ENCODE measurements around the gene ZNF326. TPM values are rescaled to one million over a fixed set of nuclear protein-coding genes. Genes with fewer than 3 reads are reported as not detected.

ZNF326 gene
- total RNA-seq, 2 donors from 2014 or later, result 31.0 to 36.4 TPM

DNA sequence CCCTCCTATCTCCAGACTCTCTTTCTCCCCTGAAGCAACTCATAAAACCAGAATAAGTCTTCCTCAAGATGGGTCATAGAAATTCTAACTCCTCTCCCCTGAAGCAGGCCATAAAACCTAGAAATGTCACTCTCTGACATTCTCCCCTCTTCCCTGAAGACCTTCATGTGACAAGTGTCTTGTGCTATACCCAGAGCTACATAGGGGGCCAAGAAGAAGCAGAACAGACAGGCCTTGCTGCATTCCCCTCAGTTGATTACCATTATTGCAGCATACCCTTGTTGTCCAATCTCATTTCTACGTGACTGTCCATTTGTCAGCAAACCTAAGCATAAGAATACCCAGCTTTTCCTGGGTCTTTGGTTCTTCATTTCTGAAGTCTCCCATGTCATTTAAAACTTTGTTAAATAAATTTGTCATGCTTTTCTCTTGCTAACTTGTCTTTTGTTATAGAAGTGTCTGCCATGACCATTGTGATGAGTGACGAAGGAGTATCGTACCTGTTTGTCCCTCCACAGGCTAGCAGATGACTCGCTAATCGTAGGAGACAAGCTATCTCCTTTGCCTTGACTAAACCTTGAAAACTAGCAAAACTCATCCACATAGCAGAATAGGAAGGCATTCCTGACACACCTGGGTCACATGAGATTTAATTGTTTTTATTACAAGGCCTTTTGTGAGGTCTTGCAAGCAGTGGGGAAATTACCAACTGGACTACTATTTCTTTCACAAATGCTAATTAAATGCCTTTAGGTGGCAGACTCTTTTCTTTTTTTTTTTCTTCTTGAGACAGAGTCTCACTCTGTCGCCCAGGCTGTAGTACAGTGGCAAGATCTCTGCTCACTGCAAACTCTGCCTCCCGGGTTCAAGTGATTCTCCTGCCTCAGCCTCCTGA, 39.4 kb upstream of the ZNF326 start:
- Histone ChIP-seq H3K27me3 (ENCODE audit: control insufficient read depth, insufficient read depth, low read length, poor library complexity, severe bottlenecking) (no peaks in the 10 kb centered on the region), H3K4me1 (ENCODE audit: control insufficient read depth, insufficient read depth, low read length) (no peaks in the 10 kb centered on the region), H3K36me3 (ENCODE audit: control insufficient read depth, insufficient read depth, low read length) (no peaks in the 10 kb centered on the region), H3K9me3 (ENCODE audit: control insufficient read depth, low read length) (peaks cover 11% of the 10 kb centered on the region), H3K9ac (ENCODE audit: extremely low read depth, low read length, poor library complexity, severe bottlenecking) (no peak overlapping the region), H3K27ac (ENCODE audit: low read depth, low read length) (no peak overlapping the region), H3K4me3 (ENCODE audit: low read length) (no peak overlapping the region)
- no peak for DNase-seq
- Mint-ChIP-seq H3K4me3 (no peak overlapping the region), H3K36me3 (ENCODE audit: low read depth) (no peaks in the 10 kb centered on the region), H3K9me3 (peaks cover 17% of the 10 kb centered on the region), H3K4me1 (peaks cover 32% of the 10 kb centered on the region), H3K27ac (no peak overlapping the region), H3K27me3 (ENCODE audit: insufficient read depth) (no peaks in the 10 kb centered on the region)
- TF ChIP-seq, protein P1, sequence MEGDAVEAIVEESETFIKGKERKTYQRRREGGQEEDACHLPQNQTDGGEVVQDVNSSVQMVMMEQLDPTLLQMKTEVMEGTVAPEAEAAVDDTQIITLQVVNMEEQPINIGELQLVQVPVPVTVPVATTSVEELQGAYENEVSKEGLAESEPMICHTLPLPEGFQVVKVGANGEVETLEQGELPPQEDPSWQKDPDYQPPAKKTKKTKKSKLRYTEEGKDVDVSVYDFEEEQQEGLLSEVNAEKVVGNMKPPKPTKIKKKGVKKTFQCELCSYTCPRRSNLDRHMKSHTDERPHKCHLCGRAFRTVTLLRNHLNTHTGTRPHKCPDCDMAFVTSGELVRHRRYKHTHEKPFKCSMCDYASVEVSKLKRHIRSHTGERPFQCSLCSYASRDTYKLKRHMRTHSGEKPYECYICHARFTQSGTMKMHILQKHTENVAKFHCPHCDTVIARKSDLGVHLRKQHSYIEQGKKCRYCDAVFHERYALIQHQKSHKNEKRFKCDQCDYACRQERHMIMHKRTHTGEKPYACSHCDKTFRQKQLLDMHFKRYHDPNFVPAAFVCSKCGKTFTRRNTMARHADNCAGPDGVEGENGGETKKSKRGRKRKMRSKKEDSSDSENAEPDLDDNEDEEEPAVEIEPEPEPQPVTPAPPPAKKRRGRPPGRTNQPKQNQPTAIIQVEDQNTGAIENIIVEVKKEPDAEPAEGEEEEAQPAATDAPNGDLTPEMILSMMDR (conservative IDR thresholded peaks at IDR 0.05), result no peak
- 88 to 94% methylated on average over 3 to 7 of the region's 7 CpGs for whole genome bisulfite sequencing, 2 experiments (ENCODE audit: insufficient coverage in 1 of 2, insufficient read length in 1 of 2)

DNA sequence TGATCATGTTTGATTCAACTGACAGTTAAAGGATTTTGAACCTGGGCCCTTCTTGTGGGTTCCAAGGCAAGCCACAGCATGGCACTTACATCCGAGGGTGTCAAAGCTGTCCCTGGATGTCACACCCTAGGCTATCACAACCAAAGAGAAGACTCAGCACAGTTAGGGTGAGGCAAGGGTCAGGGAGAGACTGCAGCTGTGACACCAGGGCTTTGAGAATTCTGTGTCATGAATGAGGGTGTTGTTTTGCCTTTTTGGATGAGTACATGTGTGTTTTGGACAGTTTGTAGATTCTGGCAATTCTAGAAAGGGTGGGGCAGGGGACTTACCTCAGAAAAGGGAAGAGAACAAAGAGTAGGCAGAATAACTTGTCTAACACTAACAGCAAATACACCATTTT, 37.8 kb upstream of the ZNF326 start:
- Histone ChIP-seq H3K27me3 (ENCODE audit: control insufficient read depth, insufficient read depth, low read length, poor library complexity, severe bottlenecking) (no peaks in the 10 kb centered on the region), H3K9me3 (ENCODE audit: control insufficient read depth, low read length) (peaks cover 11% of the 10 kb centered on the region), H3K36me3 (ENCODE audit: control insufficient read depth, insufficient read depth, low read length) (no peaks in the 10 kb centered on the region), H3K27ac (ENCODE audit: low read depth, low read length) (no peak overlapping the region), H3K4me3 (ENCODE audit: low read length) (no peak overlapping the region), H3K9ac (ENCODE audit: extremely low read depth, low read length, poor library complexity, severe bottlenecking) (no peak overlapping the region), H3K4me1 (ENCODE audit: control insufficient read depth, insufficient read depth, low read length) (no peaks in the 10 kb centered on the region)
- H3K4me1 Mint-ChIP-seq, result peaks cover 27% of the 10 kb centered on the region
- H3K27ac Mint-ChIP-seq, result no peak overlapping the region
- H3K27me3 Mint-ChIP-seq (ENCODE audit: insufficient read depth), result no peaks in the 10 kb centered on the region
- peaks cover 17% of the 10 kb centered on the region for H3K9me3 Mint-ChIP-seq
- TF ChIP-seq, protein P1 (conservative IDR thresholded peaks at IDR 0.05), result no peak
- no peak overlapping the region for H3K4me3 Mint-ChIP-seq
- no peak for DNase-seq
- no peaks in the 10 kb centered on the region for H3K36me3 Mint-ChIP-seq (ENCODE audit: low read depth)
- WGBS, 2 experiments (ENCODE audit: insufficient coverage in 1 of 2, insufficient read length in 1 of 2), result 80% methylated on average over 1 of the region's 1 CpG; no CpG with 5 or more reads in 1 of the 2 experiments

DNA sequence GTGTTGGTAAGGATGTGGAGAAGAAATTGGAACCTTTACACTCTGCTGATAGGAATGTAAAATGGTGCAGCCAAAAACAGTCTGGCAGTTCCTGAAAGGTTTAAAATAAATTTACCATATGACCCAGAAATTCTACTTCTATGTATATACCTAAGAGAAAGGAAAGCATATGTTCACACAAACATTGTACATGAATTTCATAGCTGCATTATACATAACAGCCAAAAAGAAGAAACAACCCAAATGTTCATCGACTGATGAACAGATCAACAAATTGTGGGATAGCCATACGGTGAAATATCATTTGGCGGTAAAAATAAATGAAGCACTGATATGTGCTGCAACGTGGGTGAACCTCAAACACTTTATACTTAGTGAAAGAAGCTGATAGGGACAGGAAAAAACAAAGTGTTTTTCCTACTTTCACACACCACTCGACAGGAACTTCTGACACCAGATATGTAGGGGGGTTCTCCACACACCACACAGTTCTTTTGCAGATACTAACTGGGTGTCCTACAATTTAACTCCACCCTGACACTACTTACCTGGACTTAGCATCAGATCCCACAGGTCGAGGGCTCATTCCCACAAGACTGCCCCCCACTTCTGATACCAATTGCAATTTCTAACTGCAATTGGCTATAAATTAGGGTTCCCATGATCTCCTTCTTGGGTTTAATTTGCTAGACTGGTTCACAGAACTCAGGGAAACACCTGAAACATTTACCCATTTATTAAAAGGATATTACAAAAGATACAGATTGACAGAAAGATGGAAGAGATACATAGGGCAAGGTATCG, 35.9 kb upstream of the ZNF326 start:
- Histone ChIP-seq H3K27ac (ENCODE audit: low read depth, low read length) (no peak overlapping the region), H3K4me3 (ENCODE audit: low read length) (no peak overlapping the region), H3K27me3 (ENCODE audit: control insufficient read depth, insufficient read depth, low read length, poor library complexity, severe bottlenecking) (no peaks in the 10 kb centered on the region), H3K4me1 (ENCODE audit: control insufficient read depth, insufficient read depth, low read length) (no peaks in the 10 kb centered on the region), H3K36me3 (ENCODE audit: control insufficient read depth, insufficient read depth, low read length) (no peaks in the 10 kb centered on the region), H3K9me3 (ENCODE audit: control insufficient read depth, low read length) (peaks cover 11% of the 10 kb centered on the region), H3K9ac (ENCODE audit: extremely low read depth, low read length, poor library complexity, severe bottlenecking) (no peak overlapping the region)
- TF ChIP-seq, protein P1 (conservative IDR thresholded peaks at IDR 0.05), result no peak
- H3K27ac Mint-ChIP-seq, result no peak overlapping the region
- 94 to 100% methylated on average over 5 to 7 of the region's 7 CpGs for WGBS, 2 experiments (ENCODE audit: insufficient coverage in 1 of 2, insufficient read length in 1 of 2)
- H3K36me3 Mint-ChIP-seq (ENCODE audit: low read depth), result no peaks in the 10 kb centered on the region
- peaks cover 22% of the 10 kb centered on the region for H3K4me1 Mint-ChIP-seq
- DNase-seq, result no peak
- H3K27me3 Mint-ChIP-seq (ENCODE audit: insufficient read depth), result no peaks in the 10 kb centered on the region
- peaks cover 18% of the 10 kb centered on the region for H3K9me3 Mint-ChIP-seq
- no peak overlapping the region for H3K4me3 Mint-ChIP-seq
